GM23338 (cell line): ENCODE results near the gene PML.
"Not testable (repeated sequence)": the region's sequence is repeated elsewhere in the genome, so short reads cannot be mapped to it uniquely, and the experiment has no call there.

Source experiments
- CREB1 ChIP-seq: fragments of 250-450 bp; sonication (Bioruptor Pico); IDR thresholded peaks from 2 replicates; pipeline ENCODE4 v1.5.0; 2020; ENCODE audit warnings: low read depth, mild to moderate bottlenecking, moderate library complexity
- CTCF ChIP-seq, 2 experiments: fragments of 200-600 bp in 1 of 2; sonication (generic) in 1 of 2; conservative IDR thresholded peaks; 2 replicates each; pipeline versions ENCODE4 v1.5.1 to v1.6.1; 2016 to 2017; ENCODE audit warnings: antibody characterized with exemption in 2 of 2, low read depth in 2 of 2, mild to moderate bottlenecking in 2 of 2, moderate library complexity in 1 of 2
- EZH2 ChIP-seq: fragments of 200-600 bp; sonication (generic); IDR thresholded peaks from one replicate; pipeline ENCODE4 v1.8.0; 2017; ENCODE audit warnings: antibody characterized with exemption, mild to moderate bottlenecking, low read depth; ENCODE audit not compliant: unreplicated experiment
- EZH2phosphoT487 ChIP-seq: fragments of 200-600 bp; sonication (generic); IDR thresholded peaks from one replicate; pipeline ENCODE4 v1.8.1; 2018; ENCODE audit warnings: antibody characterized with exemption; ENCODE audit not compliant: unreplicated experiment
- JUNB ChIP-seq: IDR thresholded peaks from one replicate; pipeline ENCODE4 v1.6.1; 2016; ENCODE audit warnings: antibody characterized with exemption; ENCODE audit not compliant: unreplicated experiment
- NANOG ChIP-seq: IDR thresholded peaks from 2 replicates; pipeline ENCODE4 v1.6.1; 2016; ENCODE audit warnings: antibody characterized with exemption, borderline replicate concordance
- POLR2AphosphoS5 ChIP-seq: IDR thresholded peaks from 2 replicates; pipeline ENCODE4 v1.6.1; 2016; ENCODE audit warnings: antibody characterized with exemption, low read depth
- REST ChIP-seq: IDR thresholded peaks from one replicate; pipeline ENCODE4 v1.6.1; 2018; ENCODE audit warnings: antibody characterized with exemption; ENCODE audit not compliant: unreplicated experiment
- ZNF114 ChIP-seq: fragments of 250-450 bp; sonication (Bioruptor Pico); IDR thresholded peaks from 2 replicates; pipeline ENCODE4 v1.5.0; 2020; ENCODE audit warnings: mild to moderate bottlenecking, moderate library complexity
- ZNF331 ChIP-seq: fragments of 250-450 bp; sonication (Bioruptor Pico); IDR thresholded peaks from 2 replicates; pipeline ENCODE4 v1.5.0; 2020; ENCODE audit warnings: low read depth, mild to moderate bottlenecking, moderate library complexity
- ZNF462 ChIP-seq: fragments of 250-450 bp; sonication (Bioruptor Pico); IDR thresholded peaks from 2 replicates; pipeline ENCODE4 v1.5.0; 2020; ENCODE audit warnings: mild to moderate bottlenecking, moderate library complexity

GRCh38 chr15:74082450-74082849 lies 87.9 kb downstream of the PML start, which contains the start of gene GOLGA6A:
- TF ChIP-seq CTCF (conservative IDR thresholded peaks at IDR 0.05; ENCODE audit: low read depth in 2 of 2); REST; EZH2phosphoT487; POLR2AphosphoS5; CREB1 (CRISPR knock-in tag); JUNB; EZH2; ZNF331 (CRISPR knock-in tag); ZNF462; NANOG; ZNF114 (CRISPR knock-in tag): not testable (repeated sequence)
